SK-N-MC (cell line): ENCODE results near the gene NPTX1.

Experiments used
- EZH2 ChIP-seq: fragments of 200-600 bp; sonication (generic); IDR thresholded peaks from one replicate; pipeline ENCODE4 v1.6.1; 2017; ENCODE audit warnings: antibody characterized with exemption
- FOXP2 ChIP-seq: optimal IDR thresholded peaks from 2 replicates; pipeline ENCODE3; 2011; ENCODE audit warnings: mild to moderate bottlenecking, moderate library complexity; ENCODE audit not compliant: insufficient read depth; ENCODE audit errors: extremely low read length, control extremely low read depth
- POLR2AphosphoS5 ChIP-seq: IDR thresholded peaks from 2 replicates; pipeline ENCODE4 v1.6.1; 2012; ENCODE audit warnings: mild to moderate bottlenecking, low read depth, low read length, borderline replicate concordance

DNA sequence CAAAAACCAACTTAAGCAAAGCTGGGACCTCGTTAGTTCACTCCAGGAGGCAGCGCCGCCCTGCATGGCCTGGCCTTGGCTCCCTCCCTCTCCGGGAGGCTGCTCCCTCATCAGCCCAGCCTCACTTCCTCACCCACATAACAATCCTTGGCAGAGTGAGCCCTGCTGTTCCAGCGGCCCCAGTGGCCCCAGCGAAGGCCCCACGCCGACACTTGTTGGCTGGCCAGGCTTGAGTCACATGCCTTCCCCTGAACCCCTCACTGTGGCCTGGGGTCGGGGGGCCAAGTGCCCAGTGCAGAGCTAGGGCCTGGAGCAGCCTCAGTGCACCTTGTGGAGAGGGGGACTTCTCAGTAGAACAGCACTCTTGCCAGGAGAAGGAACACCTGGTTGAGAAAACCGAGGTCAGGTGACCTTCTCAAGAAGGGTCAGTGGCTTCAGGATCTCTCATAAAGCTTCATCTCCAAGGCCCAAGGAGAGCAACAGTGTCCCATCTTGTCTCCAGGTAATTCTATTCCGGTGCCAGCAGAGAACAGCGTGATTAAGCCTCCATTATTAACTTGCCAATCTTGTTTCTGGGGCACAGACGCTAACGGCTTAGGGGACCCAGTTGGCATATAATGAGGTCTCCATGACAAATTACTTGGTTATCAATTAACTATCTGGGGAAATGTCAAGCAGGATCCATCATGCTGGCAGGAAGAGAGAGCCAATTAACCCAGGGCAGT is 34.6 kb downstream of the NPTX1 start:
- TF ChIP-seq POLR2AphosphoS5 (no peak), EZH2 (no peak), FOXP2 (no peak)
